Left lung (tissue), 10 donors: ENCODE measurements around the gene REEP3. TPM values are rescaled to one million over a fixed set of nuclear protein-coding genes. Genes with fewer than 3 reads are reported as not detected.

Experiments
- ATAC-seq: fragments of 200-7000 bp; cut with Tn5 transposase; one replicate; pipeline ENCODE4 v1.9.1; 2020; ENCODE audit warnings: moderate library complexity
- DNase-seq, 4 donors: peaks; one replicate each; pipeline ENCODE4 v3.0.0-alpha.2; 2013 to 2020
- H3K27ac ChIP-seq, 2 donors: fragments of 200-600 bp; sonication (generic) in 1 of 2; one replicate each; pipeline versions ENCODE4 v1.5.0 to v1.8.0; 2020 to 2021
- H3K27me3 ChIP-seq, 2 donors: fragments of 200-600 bp; sonication (generic) in 1 of 2; one replicate each; pipeline versions ENCODE4 v1.5.0 to v1.8.0; 2020 to 2021
- H3K36me3 ChIP-seq, 2 donors: fragments of 200-600 bp; sonication (generic) in 1 of 2; one replicate each; pipeline versions ENCODE4 v1.5.0 to v1.8.0; 2020 to 2021
- H3K4me1 ChIP-seq, 2 donors: fragments of 200-600 bp; one replicate each; pipeline ENCODE4 v1.8.0; 2021
- H3K4me3 ChIP-seq, 2 donors: fragments of 200-600 bp; sonication (generic) in 1 of 2; one replicate each; pipeline versions ENCODE4 v1.5.0 to v1.8.0; 2020 to 2021; ENCODE audit warnings: mild to moderate bottlenecking in 1 of 2
- H3K9me3 ChIP-seq, 2 donors: fragments of 200-600 bp; sonication (generic) in 1 of 2; one replicate each; pipeline versions ENCODE4 v1.5.0 to v1.8.0; 2020 to 2021
- intact Hi-C, 2 donors: fragments of 100-400 bp; cut with DNase I; formaldehyde crosslinking; loops; one replicate each; pipeline versions ENCODE4 v1.11.2 to v1.14.2; 2022
- polyA plus RNA-seq, 6 donors: library from polyadenylated mRNA; unstranded; fragments of 120-200 nt; gene quantifications; one replicate each; pipeline ENCODE4 v1.2.1, GENCODE V29; 2013; ENCODE audit not compliant: insufficient read length in 6 of 6
- total RNA-seq, 2 donors: library from RNA; stranded (reverse); fragmentation: NEBNext Ultra II Directional; extraction: Animal tissue kit (Norgen Biotek cat#: 25700); gene quantifications; one replicate each; pipeline ENCODE4 v1.2.1, GENCODE V29; 2021
- TF ChIP-seq, protein P1 (sequence below), 2 donors: fragments of 200-600 bp; sonication (generic) in 1 of 2; IDR thresholded peaks; one replicate each; pipeline versions ENCODE4 v1.5.0 to v1.8.0; 2021; ENCODE audit warnings: antibody characterized with exemption in 2 of 2
- donor health status: DM: no; HTN: yes; CAD: no.
- donor health status: DM: no; HTN: no; CAD: no.

Gene REEP3
- total and polyA plus RNA-seq, 8 donors = 29.3 to 57.8 (median 38.2) TPM

DNA sequence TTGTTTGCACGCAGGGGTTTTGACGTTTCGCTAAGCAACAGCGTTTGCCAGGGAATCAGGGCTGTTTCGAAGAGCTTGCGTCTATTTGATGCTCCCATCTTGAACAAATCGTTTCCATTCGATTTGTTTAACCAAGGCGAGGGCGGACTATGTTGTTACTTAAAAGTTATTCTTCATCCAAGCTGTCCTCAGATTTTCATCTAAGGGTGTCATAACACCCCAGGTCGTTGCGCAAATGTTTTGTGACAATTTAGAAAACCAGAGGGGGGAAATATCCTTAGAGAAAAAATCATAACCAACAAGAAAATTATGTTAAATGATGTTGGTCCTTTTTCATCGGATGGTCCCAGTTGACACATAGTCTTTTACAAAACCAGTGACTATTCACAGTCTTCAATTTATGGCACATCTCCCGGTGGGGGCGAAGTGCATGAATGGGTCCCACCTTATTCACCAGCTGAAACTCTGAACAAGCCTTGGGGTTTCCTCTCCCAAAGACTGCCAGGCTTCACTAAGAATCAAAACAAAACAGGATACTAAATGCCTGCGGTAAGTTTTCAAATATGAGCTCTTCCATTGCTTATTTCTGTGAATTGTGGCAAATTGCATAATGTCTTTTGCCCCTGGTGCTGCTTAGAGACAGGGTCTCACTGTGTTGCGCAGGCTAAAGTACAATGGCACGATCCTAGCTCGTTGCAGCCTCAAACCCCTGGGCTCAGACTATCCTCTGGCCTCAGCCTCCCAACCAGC lies 109.9 kb downstream of the REEP3 start:
- Histone ChIP-seq H3K27ac (peak overlapping the region; percentile 94 to 97), H3K4me3 (peak overlapping the region; percentile 41 to 64), H3K27me3 (no peaks in the 10 kb centered on the region), H3K36me3 (no peaks in the 10 kb centered on the region), H3K9me3 (no peaks in the 10 kb centered on the region), H3K4me1 (peaks cover 19 to 38% of the 10 kb centered on the region in 2 donors)
- intact Hi-C loops = no loop called here
- ATAC-seq (no peak), DNase-seq (no peak)
- TF ChIP-seq, protein P1, sequence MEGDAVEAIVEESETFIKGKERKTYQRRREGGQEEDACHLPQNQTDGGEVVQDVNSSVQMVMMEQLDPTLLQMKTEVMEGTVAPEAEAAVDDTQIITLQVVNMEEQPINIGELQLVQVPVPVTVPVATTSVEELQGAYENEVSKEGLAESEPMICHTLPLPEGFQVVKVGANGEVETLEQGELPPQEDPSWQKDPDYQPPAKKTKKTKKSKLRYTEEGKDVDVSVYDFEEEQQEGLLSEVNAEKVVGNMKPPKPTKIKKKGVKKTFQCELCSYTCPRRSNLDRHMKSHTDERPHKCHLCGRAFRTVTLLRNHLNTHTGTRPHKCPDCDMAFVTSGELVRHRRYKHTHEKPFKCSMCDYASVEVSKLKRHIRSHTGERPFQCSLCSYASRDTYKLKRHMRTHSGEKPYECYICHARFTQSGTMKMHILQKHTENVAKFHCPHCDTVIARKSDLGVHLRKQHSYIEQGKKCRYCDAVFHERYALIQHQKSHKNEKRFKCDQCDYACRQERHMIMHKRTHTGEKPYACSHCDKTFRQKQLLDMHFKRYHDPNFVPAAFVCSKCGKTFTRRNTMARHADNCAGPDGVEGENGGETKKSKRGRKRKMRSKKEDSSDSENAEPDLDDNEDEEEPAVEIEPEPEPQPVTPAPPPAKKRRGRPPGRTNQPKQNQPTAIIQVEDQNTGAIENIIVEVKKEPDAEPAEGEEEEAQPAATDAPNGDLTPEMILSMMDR (IDR thresholded peaks at IDR 0.05) = no peak

DNA sequence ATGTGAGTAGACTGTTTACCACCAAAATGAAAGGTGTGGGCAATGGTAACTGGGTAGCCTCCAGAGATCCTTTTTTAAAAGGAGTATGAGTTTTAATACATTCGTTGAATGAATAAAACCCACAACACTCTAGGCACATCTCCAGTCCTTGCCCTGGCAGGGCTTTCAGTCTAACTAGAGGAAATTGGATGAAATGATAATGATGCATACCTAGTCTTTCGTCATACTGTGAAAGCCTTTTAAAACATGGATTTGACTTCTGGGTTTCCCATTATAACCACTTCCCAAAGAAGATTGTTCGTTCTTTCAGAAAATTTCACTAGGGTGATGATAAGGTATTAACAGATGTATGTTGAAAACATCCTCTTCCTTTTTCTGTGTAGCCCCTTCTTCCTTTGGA lies 110.8 kb downstream of the REEP3 start:
- Histone ChIP-seq H3K9me3 (no peaks in the 10 kb centered on the region), H3K4me3 (no peak overlapping the region), H3K4me1 (peaks cover 19 to 38% of the 10 kb centered on the region in 2 donors), H3K27me3 (no peaks in the 10 kb centered on the region), H3K36me3 (no peaks in the 10 kb centered on the region), H3K27ac (peak overlapping the region in 1 of 2 donors; percentile 94)
- intact Hi-C loops = no loop called here
- TF ChIP-seq, protein P1 (IDR thresholded peaks at IDR 0.05) = no peak
- ATAC-seq (no peak), DNase-seq (no peak)

DNA sequence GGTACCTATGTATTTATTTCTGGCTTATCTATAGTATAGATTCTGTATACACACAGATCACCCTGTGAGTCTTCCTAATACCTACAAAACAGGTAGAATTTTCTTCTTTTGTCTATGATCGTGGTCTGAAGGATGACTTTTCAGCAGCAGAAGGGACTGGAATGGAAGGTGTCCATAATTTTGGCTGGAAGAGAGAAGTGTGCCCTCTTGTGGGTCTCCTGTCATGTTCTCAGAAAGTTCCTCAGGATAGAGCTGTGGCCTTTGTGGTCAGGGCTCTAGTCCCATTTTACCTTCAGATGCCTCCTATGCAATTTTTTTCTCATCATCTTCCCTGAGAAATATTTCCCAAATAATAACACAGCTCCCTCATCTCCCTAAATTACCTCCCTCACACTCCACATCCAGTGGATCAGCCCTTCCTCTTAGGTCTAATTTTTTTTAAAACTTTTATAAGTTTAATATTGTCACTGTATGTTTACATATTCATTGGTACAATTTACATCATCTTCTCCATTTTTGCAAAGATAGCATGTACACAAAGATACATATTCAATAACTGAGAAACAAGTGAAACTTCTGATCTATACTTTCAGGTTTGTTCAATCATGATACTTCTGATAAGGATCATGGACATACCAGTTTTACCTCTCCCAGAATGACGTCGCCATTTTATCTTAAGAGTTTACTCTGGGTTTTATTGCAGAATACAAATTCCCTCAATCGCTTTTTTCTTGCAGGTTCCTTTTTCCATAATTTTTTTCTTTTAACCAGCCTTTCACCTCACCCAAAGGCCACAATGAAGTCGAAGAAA lies 112.7 kb downstream of the REEP3 start:
- Histone ChIP-seq H3K9me3 (no peaks in the 10 kb centered on the region), H3K4me3 (no peak overlapping the region), H3K36me3 (no peaks in the 10 kb centered on the region), H3K27me3 (no peaks in the 10 kb centered on the region), H3K27ac (no peak overlapping the region), H3K4me1 (peaks cover 6 to 19% of the 10 kb centered on the region in 2 donors)
- peak in 1 of 4 donors; percentile 47 for DNase-seq
- intact Hi-C loops = no loop called here
- no peak for ATAC-seq
- TF ChIP-seq, protein P1 (IDR thresholded peaks at IDR 0.05) = no peak

DNA sequence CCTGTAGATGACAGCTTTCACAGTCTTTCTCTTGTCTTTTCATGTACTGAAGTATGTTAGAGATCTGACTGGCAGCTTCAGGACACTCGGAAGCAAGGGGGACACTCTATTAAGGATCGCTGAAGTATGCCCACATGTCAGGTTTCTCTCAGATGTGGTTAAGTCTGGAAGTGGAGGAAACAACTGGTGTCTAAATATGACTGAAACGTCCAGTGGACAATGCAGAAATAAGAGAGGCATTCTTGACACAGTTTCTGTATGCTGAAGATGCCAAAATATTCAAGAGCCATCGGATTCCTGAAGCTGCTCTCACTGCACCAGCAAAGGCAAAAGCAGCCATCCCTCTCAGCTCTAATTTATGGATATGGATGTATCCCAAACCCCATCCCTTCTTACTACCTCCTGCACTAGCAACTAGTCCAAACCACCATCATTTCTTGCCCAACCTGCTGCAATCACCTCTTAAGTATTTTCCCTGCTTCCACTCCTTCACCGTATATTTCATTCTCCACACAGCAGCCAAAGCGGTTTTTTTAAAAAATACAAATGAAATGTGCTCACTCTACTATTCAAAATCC lies 113.4 kb downstream of the REEP3 start:
- TF ChIP-seq, protein P1 (IDR thresholded peaks at IDR 0.05) = no peak
- no peaks in the 10 kb centered on the region for H3K36me3 ChIP-seq
- no peaks in the 10 kb centered on the region for H3K9me3 ChIP-seq
- intact Hi-C loops = no loop called here
- DNase-seq (no peak), ATAC-seq (no peak)
- no peak overlapping the region for H3K27ac ChIP-seq
- H3K4me3 ChIP-seq = no peak overlapping the region
- H3K4me1 ChIP-seq = peaks cover 6 to 14% of the 10 kb centered on the region in 2 donors
- no peaks in the 10 kb centered on the region for H3K27me3 ChIP-seq

DNA sequence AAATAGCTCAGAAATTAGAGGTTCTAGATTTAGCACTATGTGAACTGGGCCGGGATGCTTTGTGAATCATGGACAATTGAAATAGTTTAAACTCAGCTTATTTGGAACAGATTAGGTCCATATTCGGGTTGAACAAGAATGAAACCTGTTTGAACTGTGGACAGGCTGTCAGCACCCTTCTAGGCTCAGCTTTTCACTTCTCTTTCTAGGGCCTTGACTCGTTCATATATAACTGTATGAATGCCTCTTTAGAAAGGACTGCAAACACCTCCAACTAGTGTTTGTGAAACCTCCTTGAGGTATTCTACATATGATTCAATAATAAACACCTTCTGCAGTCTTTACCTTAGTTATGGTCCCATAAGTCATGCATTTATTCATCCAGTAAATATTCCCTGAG lies 115.6 kb downstream of the REEP3 start:
- DNase-seq = no peak
- no peak overlapping the region for H3K27ac ChIP-seq
- peaks cover 0 to 2% of the 10 kb centered on the region in 2 donors for H3K4me1 ChIP-seq
- intact Hi-C loops = no loop called here
- ATAC-seq = no peak
- H3K9me3 ChIP-seq = no peaks in the 10 kb centered on the region
- H3K4me3 ChIP-seq = no peak overlapping the region
- H3K27me3 ChIP-seq = no peaks in the 10 kb centered on the region
- TF ChIP-seq, protein P1 (IDR thresholded peaks at IDR 0.05) = no peak
- H3K36me3 ChIP-seq = no peaks in the 10 kb centered on the region
